Ascending aorta (tissue), 2 donors: Measurements from ENCODE around the gene CRTAC1. TPM values are rescaled to one million over a fixed set of nuclear protein-coding genes. Genes with fewer than 3 reads are reported as not detected.

Experiments
- DNase-seq, 2 donors: peaks; one replicate each; pipeline ENCODE4 v3.0.0-alpha.2; 2019; ENCODE audit warnings: low spot score in 2 of 2
- H3K27ac ChIP-seq, 2 donors: fragments of 200-600 bp; sonication (generic); one replicate each; pipeline ENCODE4 v1.5.1; 2016 to 2017; ENCODE audit warnings: mild to moderate bottlenecking in 1 of 2
- H3K27me3 ChIP-seq: fragments of 200-600 bp; sonication (generic); one replicate; pipeline ENCODE4 v1.5.1; 2017
- H3K36me3 ChIP-seq, 2 donors: fragments of 200-600 bp; sonication (generic); one replicate each; pipeline ENCODE4 v1.5.1; 2016
- H3K4me1 ChIP-seq, 2 donors: fragments of 200-600 bp; sonication (generic); one replicate each; pipeline ENCODE4 v1.5.1; 2016 to 2017; ENCODE audit warnings: mild to moderate bottlenecking in 1 of 2
- H3K4me3 ChIP-seq, 2 donors: fragments of 200-600 bp; sonication (generic); one replicate each; pipeline ENCODE4 v1.5.1; 2016 to 2017; ENCODE audit warnings: mild to moderate bottlenecking in 1 of 2
- H3K9me3 ChIP-seq, 2 donors: fragments of 200-600 bp; sonication (generic); one replicate each; pipeline ENCODE4 v1.5.1; 2016
- CTCF ChIP-seq, 3 experiments: fragments of 200-600 bp in 2 of 3; fragments of 450-650 bp in 1 of 3; sonication (generic) in 2 of 3; IDR thresholded peaks; one replicate each; pipeline ENCODE4 v1.5.1; 2016 to 2019; ENCODE audit warnings: antibody characterized with exemption in 3 of 3, mild to moderate bottlenecking in 1 of 3, moderate library complexity in 1 of 3
- intact Hi-C: fragments of 100-400 bp; cut with DNase I; formaldehyde crosslinking; loops from one replicate; pipeline ENCODE4 v1.15.1; 2023
- total RNA-seq: library from RNA; depleted of rRNA; stranded (reverse); fragments of >200 nt; gene quantifications from one replicate; pipeline ENCODE4 v1.1.0, GENCODE V29; 2016

CRTAC1 gene
- total RNA-seq, 1 donor from 2014 or later, result 25.2 TPM

DNA sequence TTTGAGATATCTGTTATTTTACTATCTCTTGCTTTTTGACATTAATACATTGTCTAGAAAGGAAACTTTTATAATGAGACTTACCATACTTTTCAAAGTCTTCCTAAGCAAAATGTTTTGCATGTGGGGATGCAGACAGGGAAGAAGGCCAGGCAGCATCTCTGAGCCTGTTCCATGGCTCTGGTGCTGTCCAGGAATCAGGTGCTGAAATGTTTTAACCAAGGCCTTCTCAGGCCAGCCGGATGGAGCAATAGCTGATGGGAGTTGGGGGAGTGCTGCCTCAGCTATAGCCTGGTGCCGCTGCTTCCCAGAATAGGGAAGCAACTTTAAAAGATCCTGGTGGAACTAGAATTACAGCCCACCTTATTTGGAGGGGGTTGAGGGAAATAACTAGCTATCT is 38.5 kb downstream of the CRTAC1 start:
- Histone ChIP-seq H3K4me1 (no peaks in the 10 kb centered on the region), H3K36me3 (no peaks in the 10 kb centered on the region), H3K27me3 (no peaks in the 10 kb centered on the region), H3K4me3 (no peak overlapping the region), H3K27ac (no peak overlapping the region), H3K9me3 (no peaks in the 10 kb centered on the region)
- no peak for DNase-seq
- TF ChIP-seq CTCF (IDR thresholded peaks at IDR 0.05), result no peak
- intact Hi-C loops, result no loop called here

DNA sequence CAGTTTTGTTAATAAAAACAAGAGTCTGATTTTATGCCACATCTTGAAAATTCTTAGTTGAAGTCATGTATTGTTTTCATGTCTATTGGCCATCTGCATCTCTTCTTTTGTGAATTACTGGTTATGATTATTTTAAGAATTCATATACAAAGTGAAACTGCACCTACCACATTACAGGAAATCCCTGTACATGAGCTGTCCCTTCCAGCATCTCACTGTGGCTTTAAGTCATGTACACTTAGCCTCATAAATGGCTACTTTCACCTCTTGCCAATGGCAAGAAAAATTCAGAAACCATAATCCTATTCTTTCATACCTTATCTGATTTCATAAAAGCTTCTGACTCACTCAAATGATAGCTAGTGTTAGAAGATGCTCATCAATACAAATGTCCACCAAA is 48.6 kb downstream of the CRTAC1 start:
- H3K27me3 ChIP-seq, result no peaks in the 10 kb centered on the region

DNA sequence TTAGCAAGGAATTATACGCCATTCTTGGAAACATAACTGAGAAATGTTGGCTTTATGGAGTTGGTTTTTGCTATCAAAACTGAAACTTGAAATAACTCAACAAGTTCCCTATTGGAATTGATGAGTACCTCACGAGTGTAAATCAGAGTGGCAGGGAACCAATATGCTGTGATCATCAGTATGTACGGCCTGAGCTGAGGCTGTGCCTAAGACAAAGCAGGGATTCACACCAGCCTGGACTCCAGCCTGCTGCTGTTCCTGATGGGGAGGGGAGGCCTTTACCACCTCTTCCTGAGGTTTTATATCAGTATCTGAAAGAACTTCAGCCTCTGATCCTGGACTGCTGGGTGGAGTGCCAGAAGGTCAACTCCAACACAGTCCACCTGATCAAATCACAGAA is 52.7 kb downstream of the CRTAC1 start:
- Histone ChIP-seq H3K4me1 (no peaks in the 10 kb centered on the region), H3K4me3 (no peak overlapping the region), H3K27me3 (peaks cover 4% of the 10 kb centered on the region), H3K9me3 (no peaks in the 10 kb centered on the region), H3K27ac (no peak overlapping the region), H3K36me3 (no peaks in the 10 kb centered on the region)
- no peak for DNase-seq
- TF ChIP-seq CTCF (IDR thresholded peaks at IDR 0.05), result no peak
- intact Hi-C loops, result no loop called here

More for the DNA sequence above, 48.6 kb downstream of the CRTAC1 start:
- Histone ChIP-seq H3K36me3 (no peaks in the 10 kb centered on the region), H3K9me3 (no peaks in the 10 kb centered on the region), H3K4me1 (no peaks in the 10 kb centered on the region), H3K4me3 (no peak overlapping the region), H3K27ac (no peak overlapping the region)
- intact Hi-C loops, result no loop called here
- no peak for TF ChIP-seq CTCF (IDR thresholded peaks at IDR 0.05)
- DNase-seq, result no peak

GRCh38 chr10:97975598-97975997 is 54.8 kb downstream of the CRTAC1 start:
- Histone ChIP-seq H3K9me3 (no peaks in the 10 kb centered on the region), H3K27me3 (peaks cover 4% of the 10 kb centered on the region), H3K4me1 (no peaks in the 10 kb centered on the region), H3K36me3 (no peaks in the 10 kb centered on the region), H3K27ac (no peak overlapping the region), H3K4me3 (no peak overlapping the region)
- TF ChIP-seq CTCF (IDR thresholded peaks at IDR 0.05), result no peak
- intact Hi-C loops, result no loop called here
- DNase-seq, result no peak

GRCh38 chr10:97974526-97975525 is 55.6 kb downstream of the CRTAC1 start:
- Histone ChIP-seq H3K4me3 (no peak overlapping the region), H3K9me3 (no peaks in the 10 kb centered on the region), H3K36me3 (no peaks in the 10 kb centered on the region), H3K4me1 (no peaks in the 10 kb centered on the region), H3K27me3 (peaks cover 4% of the 10 kb centered on the region), H3K27ac (no peak overlapping the region)
- TF ChIP-seq CTCF (IDR thresholded peaks at IDR 0.05), result no peak
- intact Hi-C loops, result no loop called here
- DNase-seq, result no peak
